Measurements from ENCODE around the gene RSL1D1. TPM values are rescaled to one million over a fixed set of nuclear protein-coding genes. Genes with fewer than 3 reads are reported as not detected.

The RSL1D1 gene
- total and polyA plus RNA-seq, 2 of the 8 experiments (the other 6 are each of a cell fraction or from before 2014, with no cell fraction given) = 41.3 to 292 TPM

- no peak overlapping the region for H3K23ac ChIP-seq (ENCODE audit: insufficient read length)
- no peak overlapping the region for H4K8ac ChIP-seq (ENCODE audit: extremely low read depth, insufficient read depth, low read length)
- H2BK5ac ChIP-seq (ENCODE audit: low read depth, low read length) = no peak overlapping the region
- no peak overlapping the region for H3K9ac ChIP-seq (replicated peaks in 1 of 4; ENCODE audit: extremely low read depth in 1 of 4, low read depth in 3 of 4, low read length in 3 of 4)
- no peak overlapping the region for H2BK15ac ChIP-seq (ENCODE audit: low read length)
- no peak overlapping the region for H3K14ac ChIP-seq (ENCODE audit: insufficient read length)
- H2AK5ac ChIP-seq (ENCODE audit: low read depth, low read length) = no peak overlapping the region
- H3K27me3 ChIP-seq (replicated peaks in 1 of 4; ENCODE audit: control insufficient read depth in 3 of 4, extremely low read depth in 1 of 4, insufficient read depth in 3 of 4, low read length in 3 of 4) = no peaks in the 10 kb centered on the region
- H2BK120ac ChIP-seq (replicated peaks; ENCODE audit: low read depth, low read length) = no peak overlapping the region
- no peak overlapping the region for H4K91ac ChIP-seq (replicated peaks; ENCODE audit: insufficient read length, low read length)
- FAIRE-seq = no peak
- H4K20me1 ChIP-seq (replicated peaks in 1 of 2; ENCODE audit: control insufficient read depth in 1 of 2, insufficient read depth in 2 of 2, low read length in 2 of 2) = peaks cover 11 to 19% of the 10 kb centered on the region in 2 experiments
- H3K4me1 ChIP-seq (replicated peaks in 1 of 4; ENCODE audit: control insufficient read depth in 3 of 4, insufficient read depth in 4 of 4, low read length in 3 of 4) = no peaks in the 10 kb centered on the region
- peaks cover 7% of the 10 kb centered on the region for H3K79me1 ChIP-seq (ENCODE audit: low read depth, low read length)
- no peak overlapping the region for H3K18ac ChIP-seq (ENCODE audit: extremely low read depth, low read length)
- H2AFZ ChIP-seq (ENCODE audit: low read length) = no peak overlapping the region
- H3K27ac ChIP-seq (ENCODE audit: low read depth, low read length) = no peak overlapping the region
- H3K9me3 ChIP-seq (ENCODE audit: insufficient read depth in 2 of 2, low read depth in 1 of 2, low read length in 1 of 2) = no peaks in the 10 kb centered on the region
- no peak overlapping the region for H3K4me3 ChIP-seq (ENCODE audit: extremely low read depth in 1 of 4, insufficient read depth in 2 of 4, low read depth in 3 of 4, low read length in 4 of 4)
- POLR2A ChIA-PET (ENCODE audit: partially characterized antibody) = interaction anchor here (0.9 to 7.3 kb wide), 4 partner anchors 7 to 52 kb away, joined by 3 to 59 read pairs (median 3); no protein-coding TSS in a partner anchor
- peaks cover 0 to 35% of the 10 kb centered on the region in 2 experiments; a peak in 3 of 4 replicates for H3K79me2 ChIP-seq (ENCODE audit: control insufficient read depth in 1 of 2, insufficient read depth in 2 of 2, low read length in 2 of 2)
- peaks cover 60 to 97% (median 85%) of the 10 kb centered on the region in 4 experiments for H3K36me3 ChIP-seq (ENCODE audit: control insufficient read depth in 2 of 4, insufficient read depth in 4 of 4, low read length in 3 of 4)
- TF ChIP-seq POLR2AphosphoS5 (IDR thresholded peaks at IDR 0.05; ENCODE audit: low read depth, low read length) (peak; percentile 36; the same call in 1 of the 2 replicates), SP4 (IDR thresholded peaks at IDR 0.05; ENCODE audit: low read length) (no peak)
- no peaks in the 10 kb centered on the region for H3K23me2 ChIP-seq (ENCODE audit: low read depth, low read length)
- DNase-seq (ENCODE audit: low read depth in 1 of 2, low spot score in 2 of 2) = no peak
- H3K4me2 ChIP-seq (ENCODE audit: insufficient read depth in 1 of 2, low read depth in 2 of 2, low read length in 2 of 2) = no peak overlapping the region
- H3K4ac ChIP-seq (replicated peaks; ENCODE audit: insufficient read length, low read depth, low read length) = no peak overlapping the region
- H2BK20ac ChIP-seq (ENCODE audit: low read length) = no peak overlapping the region
- H2BK12ac ChIP-seq (ENCODE audit: low read depth, low read length) = no peak overlapping the region
- CTCF ChIA-PET (ENCODE audit: partially characterized antibody) = no interaction called here
- H3K56ac ChIP-seq (replicated peaks; ENCODE audit: insufficient read length, low read depth, low read length) = no peak overlapping the region
- no peak overlapping the region for H4K5ac ChIP-seq (ENCODE audit: insufficient read length, low read depth, low read length)
- 93% methylated on average over 11 of the region's 11 CpGs; no CpG with 5 or more reads in 1 of the 2 experiments for WGBS, 2 experiments (ENCODE audit: extremely low coverage in 1 of 2, insufficient coverage in 1 of 2, insufficient read length in 1 of 2, insufficient replicate concordance in 2 of 2, low coverage in 1 of 2, low lambda C conversion rate in 2 of 2, missing lambda C conversion rate in 1 of 2)
Observed at GRCh38 chr16:11843206-11843605, 8.1 kb downstream of the RSL1D1 start.

Measured in H1 (cell line).